DMS 273 (cell line): Measurements from ENCODE around the gene MYH9.

ENCODE experiments used
- DNase-seq: peaks from one replicate; lab custom pipeline; 2025; ENCODE audit not compliant: unreplicated experiment; lab: John Stamatoyannopoulos, UW

MYH9 gene

DNA sequence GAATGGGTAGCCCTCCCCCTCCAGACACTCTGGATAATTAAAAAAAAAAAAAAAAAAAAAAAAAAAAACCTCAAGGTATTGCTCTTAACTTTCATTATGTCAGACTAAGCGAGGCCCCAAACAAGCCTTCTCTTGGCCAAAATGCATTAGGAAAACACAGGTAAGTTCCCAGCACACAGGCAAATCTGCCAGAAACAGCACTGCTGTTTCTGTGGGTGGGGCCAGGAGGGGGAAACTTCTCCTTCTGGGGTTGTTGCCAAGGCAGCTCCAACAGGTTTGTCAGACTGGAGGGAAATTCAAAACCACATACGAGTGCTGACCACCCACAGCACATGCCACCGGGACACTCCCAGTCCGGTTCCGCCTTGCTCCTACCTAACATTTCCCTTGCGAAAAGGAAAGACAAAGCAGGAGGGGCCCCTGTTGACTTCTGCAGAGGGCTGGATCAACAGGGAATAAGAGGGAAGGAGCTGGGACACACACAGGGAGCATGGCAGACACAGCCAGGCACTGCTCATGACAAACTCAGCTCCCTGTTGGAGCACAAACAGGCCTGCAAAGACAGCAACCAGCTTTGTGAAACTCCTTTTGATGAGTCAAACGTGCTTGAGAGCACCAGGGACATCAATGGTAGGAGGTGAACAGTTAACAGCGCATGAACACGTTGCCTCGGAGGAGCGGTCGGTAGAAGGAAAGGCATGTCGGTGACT, 55.0 kb downstream of the MYH9 start:
- DNase-seq = peak; percentile 73

DNA sequence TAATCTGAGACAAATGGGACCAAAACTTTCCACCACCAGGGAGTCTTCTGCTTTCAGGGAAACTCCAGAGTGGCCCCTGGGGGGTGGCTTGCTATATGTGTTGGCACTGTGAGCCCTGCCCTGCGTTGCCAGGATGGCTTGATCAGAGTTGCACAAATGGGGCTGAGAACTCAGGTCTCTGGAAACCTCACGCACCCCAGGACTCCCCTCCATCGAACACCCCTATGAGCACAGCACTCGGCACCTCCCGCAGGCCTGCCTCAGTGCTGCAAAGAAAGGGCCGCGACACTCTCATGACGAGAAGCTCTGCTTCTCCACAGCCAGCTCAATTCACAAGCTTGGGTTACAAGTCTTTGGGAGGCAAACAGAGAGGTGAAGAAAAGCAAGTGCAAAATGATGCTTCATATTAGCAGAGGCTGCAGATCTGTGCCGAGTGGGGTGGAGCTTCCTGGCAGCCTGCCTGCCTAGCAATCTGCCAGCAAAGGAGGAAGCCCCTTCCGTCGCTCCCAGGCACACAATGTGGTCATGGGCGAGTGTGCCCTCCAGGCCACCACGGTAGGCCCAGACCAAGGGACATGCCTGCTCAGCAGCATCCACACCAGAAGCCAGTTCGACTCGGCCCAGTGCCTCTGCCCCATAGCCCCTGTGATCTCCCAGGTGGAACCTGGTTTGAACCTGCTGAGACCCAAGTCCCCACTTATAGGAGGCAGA, 55.7 kb downstream of the MYH9 start:
- peak; percentile 75 for DNase-seq

DNA sequence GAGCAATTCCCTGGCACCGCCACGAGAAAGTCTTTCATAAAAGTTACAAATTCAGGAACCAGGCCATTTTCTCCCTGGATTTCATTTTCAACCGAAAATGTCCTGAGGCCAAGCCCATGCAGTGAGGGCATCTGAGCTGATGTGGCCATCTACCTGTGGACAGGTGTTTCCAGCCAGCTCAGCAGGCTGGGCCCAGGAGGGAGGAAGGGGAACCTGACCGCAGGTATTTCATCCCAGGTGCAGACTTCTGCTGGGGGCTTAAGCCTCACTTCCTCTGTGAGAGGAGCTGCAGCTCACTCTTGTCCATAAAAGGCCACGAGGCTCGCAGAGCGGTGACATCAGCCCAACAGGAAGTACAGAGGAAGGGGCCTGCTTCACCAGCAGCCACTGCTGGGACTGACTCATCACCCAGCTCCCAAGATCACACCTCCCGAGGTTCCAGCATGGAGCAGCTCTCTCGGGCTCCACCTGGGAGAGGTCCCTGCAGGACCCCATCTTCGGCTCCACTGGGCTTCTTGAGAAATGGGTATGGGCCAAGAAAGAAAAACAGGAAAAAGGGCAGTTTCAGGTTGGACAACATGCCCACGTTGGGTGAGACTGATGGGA, 56.4 kb downstream of the MYH9 start:
- DNase-seq = peak; percentile 62

DNA sequence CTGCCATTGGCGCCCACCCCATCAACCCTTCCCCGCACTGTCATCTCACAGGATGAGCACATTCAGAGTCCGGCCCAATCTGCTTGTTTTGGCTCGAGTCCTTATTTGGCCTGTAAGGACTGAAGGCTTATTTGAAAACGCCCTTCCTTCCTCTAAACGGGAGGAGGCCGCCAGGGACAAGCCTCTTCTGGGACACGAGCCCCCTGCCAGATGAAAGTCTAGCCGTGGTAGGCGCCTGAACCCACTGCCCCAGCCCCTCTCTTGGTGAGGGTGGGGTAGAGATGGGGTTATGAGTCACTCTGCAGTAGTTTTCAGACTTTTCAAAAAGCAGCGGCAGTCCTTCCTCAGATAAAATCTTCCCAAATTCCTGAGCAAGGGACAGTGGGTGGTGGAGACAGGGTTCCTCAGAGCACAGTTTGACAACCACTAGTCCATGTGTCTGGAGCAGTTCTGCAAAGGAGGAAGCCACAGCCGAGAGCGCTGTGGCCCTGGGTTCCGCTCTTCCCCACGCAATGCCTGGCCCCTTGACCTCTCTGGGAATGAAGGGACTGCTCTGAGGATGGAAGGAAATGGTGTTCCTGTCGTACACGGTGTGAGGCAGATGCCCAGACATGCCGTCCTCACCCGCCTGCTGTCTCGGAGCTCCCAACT, 57.0 kb downstream of the MYH9 start:
- DNase-seq = peak; percentile 36

DNA sequence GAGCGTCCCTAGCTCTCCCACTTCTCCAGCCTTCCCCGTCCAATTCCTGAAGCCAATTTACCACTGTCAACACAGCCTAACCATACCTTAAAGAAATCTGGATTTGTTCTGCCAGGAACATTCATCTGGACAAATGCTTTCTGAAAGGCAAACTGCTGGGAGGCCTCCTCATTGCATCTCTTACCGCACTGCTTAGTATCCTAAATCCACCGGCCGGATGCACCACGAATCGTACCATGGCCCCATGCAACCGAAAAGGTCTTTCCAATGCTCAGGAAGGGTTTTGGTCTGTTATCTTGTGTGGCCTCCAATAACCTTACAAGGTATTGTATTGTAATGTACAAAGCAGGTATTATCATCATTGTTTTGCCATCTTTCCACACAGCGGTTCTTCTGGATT, 57.6 kb downstream of the MYH9 start:
- no peak for DNase-seq

DNA sequence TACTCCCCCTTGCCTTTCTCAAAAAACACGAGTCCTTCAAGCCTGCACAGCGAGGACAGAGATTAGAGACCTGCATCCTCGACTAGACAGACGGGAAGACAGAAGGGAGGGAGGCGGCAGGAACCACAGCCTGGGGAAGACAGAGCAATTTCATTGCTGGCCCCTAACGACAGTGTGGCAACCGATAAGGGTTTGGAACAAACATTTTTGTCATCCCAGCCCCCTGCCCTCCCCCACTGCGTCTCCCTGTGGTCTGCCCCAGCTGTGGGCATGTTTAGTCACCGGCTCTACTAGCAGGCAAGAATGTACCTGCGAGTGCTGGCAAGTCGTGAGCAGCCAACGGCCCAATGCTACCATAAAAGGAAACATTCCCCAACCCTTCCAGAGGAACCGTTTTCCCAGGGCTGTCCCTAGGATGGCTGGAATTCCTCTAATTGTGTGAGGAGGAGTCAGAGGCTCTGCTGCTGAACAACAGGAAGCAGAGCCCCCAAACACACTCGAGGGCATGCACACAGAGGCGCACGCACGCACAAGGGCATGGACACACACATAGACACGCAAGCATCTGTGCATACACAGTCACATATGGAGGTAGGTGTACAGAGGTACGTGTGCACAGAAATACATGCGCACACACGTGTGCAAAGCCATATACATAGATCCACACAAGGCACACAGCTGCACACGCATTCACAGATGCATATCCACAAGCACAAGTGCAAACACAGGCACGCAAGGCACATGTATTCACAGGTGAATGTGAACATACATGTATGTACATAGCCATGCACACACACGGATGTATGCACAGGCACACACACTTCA, 58.3 kb downstream of the MYH9 start:
- peak; percentile 82 for DNase-seq

GRCh38 chr22:36328635-36329253, 59.0 kb downstream of the MYH9 start:
- peak; percentile 44 for DNase-seq

DNA sequence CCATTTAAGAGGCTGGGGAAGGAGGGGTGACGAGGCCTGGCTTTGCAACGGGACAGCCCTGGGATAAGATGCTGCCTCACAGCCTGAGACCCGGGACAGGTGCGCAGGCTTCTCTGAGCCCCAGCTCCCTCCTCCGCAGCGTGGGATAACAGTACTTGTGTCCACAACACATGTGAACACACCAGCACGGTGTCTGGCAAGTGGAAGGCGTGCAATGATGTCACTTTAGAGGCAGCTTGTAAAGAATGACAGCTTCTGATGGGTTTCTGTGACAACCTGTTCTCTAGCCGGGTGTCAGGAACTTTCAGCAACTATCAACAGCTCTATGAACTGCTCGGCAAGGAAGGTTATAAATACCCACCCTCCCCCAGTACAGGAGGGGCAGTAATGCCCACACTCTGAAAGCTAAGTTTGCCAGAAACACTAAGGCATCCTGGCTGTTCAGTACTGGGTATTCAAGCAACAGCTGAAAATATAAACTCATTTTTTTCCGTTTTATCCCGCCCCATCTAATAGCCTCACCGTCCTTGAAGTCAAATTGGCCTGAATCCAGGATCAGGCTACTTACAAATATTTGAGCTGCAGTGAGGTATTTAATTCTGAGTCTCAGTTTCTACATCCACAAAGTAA, 59.7 kb downstream of the MYH9 start:
- peak; percentile 19 for DNase-seq

GRCh38 chr22:36326178-36327161, 61.3 kb downstream of the MYH9 start:
- DNase-seq = no peak

DNA sequence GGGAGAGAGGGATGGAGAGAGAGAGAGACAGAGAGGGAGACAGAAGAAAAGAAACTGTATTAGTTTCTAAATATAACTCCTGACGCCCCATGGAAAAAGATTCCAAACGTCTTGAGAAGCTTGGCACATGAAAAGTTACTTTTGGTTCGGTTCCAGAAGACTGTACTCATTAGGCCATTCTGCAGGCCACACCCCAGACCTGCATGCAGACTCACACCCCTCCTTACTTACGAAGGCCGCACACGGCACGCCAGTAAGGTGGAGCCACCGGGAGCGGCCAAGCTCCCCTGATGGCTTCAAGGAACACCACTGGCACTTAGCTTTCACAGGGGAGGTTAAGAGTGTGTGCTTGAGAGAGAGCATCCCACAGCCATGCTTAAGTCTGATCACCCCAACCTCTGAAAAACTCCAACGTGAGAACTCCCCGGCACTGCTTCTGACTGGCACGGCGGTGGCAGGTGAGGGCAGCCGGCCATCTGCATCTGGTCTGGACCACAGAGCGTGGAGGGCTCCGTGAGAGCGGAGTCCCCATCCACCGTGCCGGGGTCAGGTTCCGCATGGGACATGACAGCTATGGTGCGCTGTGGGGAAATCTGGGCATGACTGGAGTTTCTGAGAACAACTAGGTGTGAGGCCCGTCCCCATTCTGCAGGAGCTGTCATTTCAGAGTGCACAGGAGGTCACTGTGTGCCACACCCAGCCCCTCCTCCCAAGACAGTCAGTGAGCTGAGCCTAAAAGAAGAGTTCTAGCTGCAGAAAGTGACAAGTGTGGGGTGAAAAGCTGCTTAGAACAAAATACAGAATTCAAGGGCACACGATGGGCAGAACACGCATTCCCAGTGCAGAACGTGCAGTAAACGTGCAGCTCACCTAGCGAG, 62.4 kb downstream of the MYH9 start:
- no peak for DNase-seq

GRCh38 chr22:36324414-36324813, 63.4 kb downstream of the MYH9 start:
- no peak for DNase-seq

DNA sequence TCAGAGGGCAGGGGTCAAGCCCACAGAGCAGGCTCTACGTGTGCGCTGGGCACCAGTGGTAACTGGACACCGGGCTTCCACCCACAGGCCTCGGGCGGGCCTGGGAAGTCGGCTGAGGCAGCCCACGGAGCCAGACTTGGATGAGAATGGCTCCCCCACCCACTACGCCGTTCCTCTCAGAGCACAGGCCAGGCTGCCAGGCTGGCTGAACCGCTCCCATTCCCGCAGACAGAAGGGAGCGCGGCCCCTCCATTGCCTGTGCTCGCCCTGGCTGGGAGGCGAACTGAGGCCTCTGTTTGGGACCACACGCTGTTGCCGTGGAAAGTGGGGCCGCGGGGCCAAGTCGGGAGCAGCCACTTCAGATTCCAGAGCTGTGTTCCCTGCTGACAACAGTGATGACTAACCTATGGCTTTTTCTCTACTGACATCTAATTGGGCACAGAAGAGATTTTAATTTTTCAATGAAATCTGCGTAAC, 63.9 kb downstream of the MYH9 start:
- DNase-seq = no peak

DNA sequence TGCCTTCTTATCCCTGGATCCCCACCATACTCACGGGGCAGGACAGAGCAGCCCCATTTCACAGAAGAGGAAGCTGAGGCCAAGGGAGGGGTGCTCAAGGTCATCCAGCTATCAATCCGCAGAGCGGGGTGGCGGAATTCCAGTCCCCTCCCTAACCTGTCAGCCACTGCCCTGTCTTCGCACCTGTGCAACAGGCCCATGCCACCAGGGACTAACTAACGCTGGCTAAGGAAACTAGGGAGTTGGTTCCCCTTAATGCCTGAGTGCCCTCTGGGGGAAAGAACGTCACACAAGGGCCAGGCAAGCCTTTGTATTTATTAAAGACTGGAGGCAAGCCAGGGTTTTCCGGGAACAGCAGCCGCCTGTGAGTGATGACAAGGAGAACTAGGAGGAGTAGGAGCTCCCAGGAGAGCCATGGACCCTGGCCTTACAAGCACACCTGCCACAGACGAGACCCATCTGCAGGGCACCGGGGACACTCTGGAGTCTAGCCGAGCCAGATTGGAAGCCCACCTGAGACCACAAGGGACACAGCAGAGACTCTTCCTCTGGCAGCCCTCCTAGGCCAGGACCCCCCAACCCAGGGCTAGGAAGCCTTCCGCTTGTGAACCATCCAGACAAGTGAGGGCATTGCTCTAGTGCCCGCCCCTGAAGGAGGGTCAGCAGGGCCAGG, 64.4 kb downstream of the MYH9 start:
- DNase-seq = no peak

DNA sequence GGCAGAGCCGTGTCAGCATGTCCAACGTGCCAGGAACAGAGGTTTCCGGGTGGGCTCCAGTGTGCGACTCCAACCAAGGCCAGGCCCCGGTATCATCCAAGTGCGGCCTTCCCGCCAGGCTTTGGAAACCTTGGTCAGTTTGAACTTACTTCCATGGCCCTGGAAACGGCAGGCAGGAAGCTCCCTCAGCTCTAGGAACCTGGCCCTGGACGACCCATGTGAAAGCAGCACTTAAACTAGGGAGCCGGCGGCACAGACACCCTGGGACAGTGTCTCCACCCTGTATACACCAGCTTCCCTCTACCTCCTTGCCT, 65.2 kb downstream of the MYH9 start:
- no peak for DNase-seq

- no peak for DNase-seq
Measured at GRCh38 chr22:36321797-36322601, 65.8 kb downstream of the MYH9 start.

DNA sequence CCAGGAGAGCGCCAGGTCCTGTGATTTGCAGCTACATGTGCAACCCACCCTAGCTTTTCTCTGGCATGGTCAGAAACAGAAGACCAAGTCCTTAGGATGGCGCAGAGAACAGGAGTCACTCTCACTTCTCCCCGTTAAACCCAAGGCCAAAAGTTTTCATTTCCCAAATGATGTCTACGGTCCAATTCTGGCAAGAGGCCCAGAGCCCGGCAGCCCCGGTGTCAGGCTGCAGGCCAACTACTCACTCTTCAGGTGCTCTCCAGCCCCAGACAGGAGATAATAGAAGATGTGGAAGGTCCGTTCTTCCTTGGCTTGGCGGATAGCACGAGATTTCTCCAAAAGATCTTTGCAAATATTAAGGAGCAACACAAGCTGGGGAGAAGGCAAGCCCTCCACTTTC, 67.2 kb downstream of the MYH9 start:
- no peak for DNase-seq
